MM.1S (cell line): ENCODE results near the gene FHIT.

Source experiments
- DNase-seq: peaks from one replicate; pipeline ENCODE4 v3.0.0-alpha.2; 2015
- H2AFZ ChIP-seq: fragments of 300-600 bp; sonication (generic); 2 replicates; pipeline ENCODE4 v1.6.0; 2016; ENCODE audit warnings: antibody characterized with exemption, low read length
- H3F3A ChIP-seq: fragments of 300-600 bp; sonication (generic); 2 replicates; pipeline ENCODE4 v1.6.1; 2016; ENCODE audit warnings: mild to moderate bottlenecking, antibody characterized with exemption, low read length, moderate library complexity, mixed read lengths; ENCODE audit not compliant: insufficient read depth
- H3K27ac ChIP-seq: fragments of 300-600 bp; sonication (generic); 2 replicates; pipeline ENCODE4 v1.5.1; 2016; ENCODE audit warnings: mild to moderate bottlenecking, low read length
- H3K27me3 ChIP-seq: fragments of 300-600 bp; sonication (generic); replicated peaks from 2 replicates; pipeline ENCODE4 v1.6.0; 2016; ENCODE audit warnings: low read length; ENCODE audit not compliant: insufficient read depth
- H3K36me3 ChIP-seq: fragments of 300-600 bp; sonication (generic); replicated peaks from 2 replicates; pipeline ENCODE4 v1.6.1; 2016; ENCODE audit warnings: mild to moderate bottlenecking, low read length, mixed read lengths; ENCODE audit not compliant: insufficient read depth
- H3K4me1 ChIP-seq: fragments of 300-600 bp; sonication (generic); 2 replicates; pipeline ENCODE4 v1.6.1; 2016; ENCODE audit warnings: low read length, mixed read lengths
- H3K4me2 ChIP-seq: fragments of 300-600 bp; sonication (generic); 2 replicates; pipeline ENCODE4 v1.6.0; 2016; ENCODE audit warnings: low read depth, low read length
- H3K4me3 ChIP-seq: fragments of 300-600 bp; sonication (generic); 2 replicates; pipeline ENCODE4 v1.5.1; 2016; ENCODE audit warnings: low read length, mixed read lengths
- H3K79me2 ChIP-seq: fragments of 300-600 bp; sonication (generic); 2 replicates; pipeline ENCODE4 v1.6.1; 2016; ENCODE audit warnings: mixed run types, low read length, mixed read lengths
- H3K9ac ChIP-seq: fragments of 300-600 bp; sonication (generic); 2 replicates; pipeline ENCODE4 v1.6.1; 2016; ENCODE audit warnings: low read length, mixed read lengths
- H3K9me2 ChIP-seq: fragments of 300-600 bp; sonication (generic); replicated peaks from 2 replicates; pipeline ENCODE4 v1.6.1; 2016; ENCODE audit warnings: mild to moderate bottlenecking, low read length, mixed read lengths; ENCODE audit not compliant: insufficient read depth
- H3K9me3 ChIP-seq: fragments of 300-600 bp; sonication (generic); replicated peaks from 2 replicates; pipeline ENCODE4 v1.6.1; 2016; ENCODE audit warnings: mild to moderate bottlenecking, low read length, mixed read lengths; ENCODE audit not compliant: insufficient read depth
- H4K20me1 ChIP-seq: fragments of 300-600 bp; sonication (generic); 2 replicates; pipeline ENCODE4 v1.6.1; 2016; ENCODE audit warnings: mild to moderate bottlenecking, low read length, moderate library complexity, mixed read lengths; ENCODE audit not compliant: insufficient read depth
- EZH2 ChIP-seq: fragments of 300-600 bp; sonication (generic); optimal IDR thresholded peaks from 2 replicates; pipeline ENCODE3; 2017; ENCODE audit warnings: low read depth, mild to moderate bottlenecking, antibody characterized with exemption, low read length, mixed read lengths
- EZH2phosphoT487 ChIP-seq: fragments of 300-600 bp; sonication (generic); IDR thresholded peaks from 2 replicates; pipeline ENCODE4 v1.6.1; 2018; ENCODE audit warnings: antibody characterized with exemption, low read length
- TF ChIP-seq, protein P1 (sequence below): fragments of 300-600 bp; sonication (generic); IDR thresholded peaks from 2 replicates; pipeline ENCODE4 v1.5.1; 2016; ENCODE audit warnings: antibody characterized with exemption, low read length, mixed read lengths

Gene FHIT

DNA sequence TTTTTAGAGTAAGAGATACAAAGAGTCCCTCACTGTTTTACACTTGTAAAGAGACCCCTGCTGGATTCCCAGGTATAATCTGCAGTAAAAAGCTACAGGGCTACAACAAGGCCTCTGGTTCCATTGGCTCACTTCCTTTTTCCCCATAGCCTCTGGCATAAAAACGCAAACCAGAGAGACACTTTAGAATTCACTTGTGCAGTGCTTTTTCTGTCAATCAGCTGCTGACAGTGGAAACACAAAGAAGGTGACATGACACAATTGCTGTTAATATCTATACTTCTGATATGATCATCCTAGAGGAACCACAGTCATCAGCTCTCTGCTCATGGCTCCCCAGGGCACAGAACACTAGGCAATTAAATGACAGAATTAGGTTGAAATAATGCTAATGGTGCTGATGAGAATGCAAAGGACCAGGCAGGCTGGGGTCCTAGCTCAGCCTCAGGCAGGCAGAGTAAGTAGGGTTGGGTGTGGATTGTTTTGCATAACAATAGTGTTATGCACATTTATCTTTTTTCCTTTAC is 1533.5 kb downstream of the FHIT start:
- Histone ChIP-seq H3K4me2 (no peak overlapping the region), H3K36me3 (no peaks in the 10 kb centered on the region), H4K20me1 (no peaks in the 10 kb centered on the region), H3K9me3 (no peaks in the 10 kb centered on the region), H3F3A (no peaks in the 10 kb centered on the region), H3K9me2 (no peaks in the 10 kb centered on the region), H3K9ac (no peak overlapping the region), H3K79me2 (no peaks in the 10 kb centered on the region), H3K4me1 (no peaks in the 10 kb centered on the region), H3K27ac (no peak overlapping the region), H3K4me3 (no peak overlapping the region), H2AFZ (no peak overlapping the region), H3K27me3 (no peaks in the 10 kb centered on the region)
- TF ChIP-seq EZH2phosphoT487, result no peak
- TF ChIP-seq EZH2, result no peak
- TF ChIP-seq, protein P1, sequence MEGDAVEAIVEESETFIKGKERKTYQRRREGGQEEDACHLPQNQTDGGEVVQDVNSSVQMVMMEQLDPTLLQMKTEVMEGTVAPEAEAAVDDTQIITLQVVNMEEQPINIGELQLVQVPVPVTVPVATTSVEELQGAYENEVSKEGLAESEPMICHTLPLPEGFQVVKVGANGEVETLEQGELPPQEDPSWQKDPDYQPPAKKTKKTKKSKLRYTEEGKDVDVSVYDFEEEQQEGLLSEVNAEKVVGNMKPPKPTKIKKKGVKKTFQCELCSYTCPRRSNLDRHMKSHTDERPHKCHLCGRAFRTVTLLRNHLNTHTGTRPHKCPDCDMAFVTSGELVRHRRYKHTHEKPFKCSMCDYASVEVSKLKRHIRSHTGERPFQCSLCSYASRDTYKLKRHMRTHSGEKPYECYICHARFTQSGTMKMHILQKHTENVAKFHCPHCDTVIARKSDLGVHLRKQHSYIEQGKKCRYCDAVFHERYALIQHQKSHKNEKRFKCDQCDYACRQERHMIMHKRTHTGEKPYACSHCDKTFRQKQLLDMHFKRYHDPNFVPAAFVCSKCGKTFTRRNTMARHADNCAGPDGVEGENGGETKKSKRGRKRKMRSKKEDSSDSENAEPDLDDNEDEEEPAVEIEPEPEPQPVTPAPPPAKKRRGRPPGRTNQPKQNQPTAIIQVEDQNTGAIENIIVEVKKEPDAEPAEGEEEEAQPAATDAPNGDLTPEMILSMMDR, result no peak
- DNase-seq, result no peak

DNA sequence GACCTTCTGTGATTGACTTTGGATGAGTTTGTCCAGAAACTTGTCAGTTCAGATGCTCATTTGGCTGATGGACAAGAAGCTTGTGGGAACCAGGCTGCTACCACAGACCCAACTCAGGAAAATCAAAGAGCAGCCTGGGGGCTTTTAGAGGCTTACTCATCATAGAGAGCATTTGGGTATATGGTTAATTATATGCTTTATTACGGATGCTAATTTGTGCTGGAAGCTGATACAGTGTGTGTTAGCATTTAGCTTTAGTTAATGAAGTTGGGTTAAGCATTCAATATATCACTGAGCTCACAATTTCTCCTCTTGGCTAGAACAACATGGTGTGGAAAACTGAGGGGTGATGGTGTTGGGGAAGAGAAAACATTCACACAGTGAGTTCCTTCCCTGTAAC is 1537.2 kb downstream of the FHIT start:
- DNase-seq, result no peak
- Histone ChIP-seq H3K36me3 (no peaks in the 10 kb centered on the region), H3K79me2 (no peaks in the 10 kb centered on the region), H3K27me3 (no peaks in the 10 kb centered on the region), H3K9ac (no peak overlapping the region), H3K27ac (no peak overlapping the region), H2AFZ (no peak overlapping the region), H3K4me1 (no peaks in the 10 kb centered on the region), H4K20me1 (no peaks in the 10 kb centered on the region), H3F3A (no peaks in the 10 kb centered on the region), H3K9me3 (no peaks in the 10 kb centered on the region), H3K4me3 (no peak overlapping the region), H3K4me2 (no peak overlapping the region), H3K9me2 (no peaks in the 10 kb centered on the region)
- no peak for TF ChIP-seq EZH2
- no peak for TF ChIP-seq EZH2phosphoT487
- TF ChIP-seq, protein P1, result no peak

DNA sequence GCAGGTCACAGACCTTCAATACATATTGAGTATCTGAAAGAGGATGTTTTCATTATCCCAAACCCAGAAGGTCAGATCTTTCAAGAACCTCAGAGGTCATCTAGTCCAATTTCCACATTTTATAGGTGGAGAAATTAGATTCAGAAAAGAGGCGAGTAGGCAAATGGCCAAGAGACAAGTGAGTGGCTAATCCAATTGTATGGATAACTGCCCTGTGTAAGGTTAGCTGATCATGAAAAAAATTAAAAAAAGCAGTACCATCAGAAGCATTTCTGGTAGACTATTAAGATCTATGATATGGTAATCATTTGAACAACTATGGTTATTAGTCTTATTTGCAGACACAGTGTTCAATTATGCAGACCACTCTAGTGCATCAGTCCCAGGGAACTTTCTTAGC is 1540.7 kb downstream of the FHIT start:
- H3K79me2 ChIP-seq, result no peaks in the 10 kb centered on the region
- H3F3A ChIP-seq, result no peaks in the 10 kb centered on the region
- H3K27me3 ChIP-seq, result no peaks in the 10 kb centered on the region
- no peak overlapping the region for H3K4me2 ChIP-seq
- H3K4me3 ChIP-seq, result no peak overlapping the region
- H2AFZ ChIP-seq, result no peak overlapping the region
- H3K9me3 ChIP-seq, result no peaks in the 10 kb centered on the region
- no peak overlapping the region for H3K9ac ChIP-seq
- TF ChIP-seq, protein P1, result no peak
- TF ChIP-seq EZH2phosphoT487 (no peak), EZH2 (no peak)
- H3K4me1 ChIP-seq, result no peaks in the 10 kb centered on the region
- no peak overlapping the region for H3K27ac ChIP-seq
- no peaks in the 10 kb centered on the region for H3K36me3 ChIP-seq
- no peak for DNase-seq
- no peaks in the 10 kb centered on the region for H4K20me1 ChIP-seq
- H3K9me2 ChIP-seq, result no peaks in the 10 kb centered on the region
